Activated CD4-positive, alpha-beta memory T cell treated with anti-CD3 and anti-CD28 coated beads, Interleukin-2, amount 10 ng/mL, durations not matched to agents 7 days and 5 days (primary cell): ENCODE results near the gene WDR7. TPM values are rescaled to one million over a fixed set of nuclear protein-coding genes. Genes with fewer than 3 reads are reported as not detected.

Source experiments
- CTCF ChIA-PET: fragments of 350-600 bp; sonication (Branson Sonifier 250); formaldehyde crosslinking; loops from one replicate; lab custom pipeline; 2021; ENCODE audit warnings: antibody characterized with exemption, inconsistent platforms; lab: Charles Lee
- POLR2A ChIA-PET: fragments of 350-600 bp; sonication (Branson Sonifier 250); formaldehyde crosslinking; loops from one replicate; lab custom pipeline; 2021; ENCODE audit warnings: antibody characterized with exemption; lab: Charles Lee
- DNase-seq: peaks from one replicate; pipeline ENCODE4 v3.0.0-alpha.2; 2020
- H3K27ac Mint-ChIP-seq: one replicate; pipeline ENCODE4 v1.8.0; 2021; ENCODE audit warnings: mild to moderate bottlenecking, mixed read lengths
- H3K27me3 Mint-ChIP-seq: one replicate; pipeline ENCODE4 v1.8.0; 2021; ENCODE audit warnings: mixed read lengths
- H3K36me3 Mint-ChIP-seq: one replicate; pipeline ENCODE4 v1.8.0; 2021; ENCODE audit warnings: low read depth, mixed read lengths
- H3K4me1 Mint-ChIP-seq: one replicate; pipeline ENCODE4 v1.8.0; 2021; ENCODE audit warnings: mixed read lengths
- H3K4me3 Mint-ChIP-seq: one replicate; pipeline ENCODE4 v1.8.0; 2021; ENCODE audit warnings: mild to moderate bottlenecking, mixed read lengths
- H3K9me3 Mint-ChIP-seq: one replicate; pipeline ENCODE4 v1.8.0; 2021; ENCODE audit warnings: mixed read lengths
- total RNA-seq, 2 experiments: library from RNA; stranded (reverse); gene quantifications; one replicate each; pipeline ENCODE4 v1.2.3, GENCODE V29; 2021

Gene WDR7
- total RNA-seq, 2 experiments from 2014 or later, result 29.1 to 33.0 TPM

DNA sequence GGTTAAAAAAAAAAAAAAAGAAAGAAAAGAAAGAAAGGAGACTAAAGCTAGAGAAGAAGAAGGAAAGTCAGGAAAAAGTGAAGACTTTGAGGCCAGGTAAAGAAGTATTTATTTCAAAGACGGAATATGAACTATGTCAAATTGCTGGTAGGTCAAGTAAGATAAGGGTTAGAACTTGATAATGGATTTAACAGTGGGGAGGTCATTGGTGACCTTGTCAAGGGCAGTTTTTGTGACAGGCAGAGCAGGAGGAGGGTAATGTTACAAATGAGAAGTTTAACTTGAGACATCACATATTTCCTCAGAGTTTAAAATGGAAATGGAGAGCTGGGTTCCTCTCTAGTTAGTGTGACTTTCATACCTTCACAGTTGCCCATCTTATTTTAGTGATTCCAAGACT lies 9.5 kb downstream of the WDR7 start:
- Mint-ChIP-seq H3K4me1 (peaks cover 7% of the 10 kb centered on the region), H3K36me3 (peaks cover 11% of the 10 kb centered on the region), H3K4me3 (no peak overlapping the region), H3K27me3 (no peaks in the 10 kb centered on the region), H3K9me3 (no peaks in the 10 kb centered on the region), H3K27ac (no peak overlapping the region)
- ChIA-PET CTCF (no interaction called here), POLR2A (no interaction called here)
- DNase-seq, result no peak

DNA sequence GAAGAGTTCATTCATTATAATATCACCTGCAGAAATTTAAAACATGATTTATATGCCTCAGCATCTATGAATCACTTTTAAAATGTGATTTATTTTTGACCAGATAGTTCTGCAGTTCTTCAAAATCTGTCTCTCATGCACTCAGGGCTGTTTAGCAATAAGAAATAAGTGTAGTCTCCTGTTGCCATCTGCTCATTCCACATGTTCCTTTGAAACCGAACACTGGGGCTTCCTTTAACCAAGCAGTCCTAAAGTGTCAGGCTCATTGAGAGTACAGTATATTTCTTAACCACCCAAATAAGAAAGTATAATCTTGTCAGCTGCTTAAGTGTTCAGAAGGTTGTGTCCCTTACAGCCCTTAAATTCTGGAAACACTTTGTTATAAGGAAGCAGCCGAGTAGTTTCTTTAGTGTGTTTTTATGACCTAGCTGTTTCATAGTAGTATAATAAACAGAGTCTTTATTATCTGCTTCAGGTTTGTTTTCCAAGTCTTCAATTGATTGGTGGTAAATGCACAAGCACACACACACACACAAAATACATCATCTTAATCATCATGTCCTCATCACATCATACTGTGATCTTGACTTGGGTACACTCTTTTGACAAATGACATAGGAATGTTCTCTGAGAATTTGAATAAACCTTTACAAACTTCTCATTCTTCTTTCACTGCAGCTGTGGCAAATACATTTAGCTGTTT lies 10.4 kb downstream of the WDR7 start:
- DNase-seq, result no peak
- Mint-ChIP-seq H3K27me3 (no peaks in the 10 kb centered on the region), H3K27ac (no peak overlapping the region), H3K4me3 (no peak overlapping the region), H3K4me1 (peaks cover 5% of the 10 kb centered on the region), H3K9me3 (no peaks in the 10 kb centered on the region), H3K36me3 (peaks cover 11% of the 10 kb centered on the region)
- ChIA-PET POLR2A (no interaction called here), CTCF (no interaction called here)

GRCh38 chr18:56662063-56662408 lies 10.9 kb downstream of the WDR7 start:
- Mint-ChIP-seq H3K27ac (no peak overlapping the region), H3K27me3 (no peaks in the 10 kb centered on the region), H3K36me3 (peaks cover 11% of the 10 kb centered on the region), H3K9me3 (no peaks in the 10 kb centered on the region), H3K4me1 (peaks cover 6% of the 10 kb centered on the region), H3K4me3 (no peak overlapping the region)
- ChIA-PET POLR2A (no interaction called here), CTCF (no interaction called here)
- DNase-seq, result no peak

- no peak overlapping the region for H3K27ac Mint-ChIP-seq
- DNase-seq, result no peak
- no peaks in the 10 kb centered on the region for H3K27me3 Mint-ChIP-seq
- ChIA-PET CTCF (no interaction called here), POLR2A (no interaction called here)
- peaks cover 7% of the 10 kb centered on the region for H3K4me1 Mint-ChIP-seq
- no peaks in the 10 kb centered on the region for H3K9me3 Mint-ChIP-seq
- peaks cover 11% of the 10 kb centered on the region for H3K36me3 Mint-ChIP-seq
- no peak overlapping the region for H3K4me3 Mint-ChIP-seq
These were observed 11.3 kb downstream of the WDR7 start for GRCh38 chr18:56662502-56662901.

- H3K27me3 Mint-ChIP-seq, result no peaks in the 10 kb centered on the region
- POLR2A ChIA-PET, result no interaction called here
- no peak overlapping the region for H3K4me3 Mint-ChIP-seq
- no peak overlapping the region for H3K27ac Mint-ChIP-seq
- CTCF ChIA-PET, result no interaction called here
- no peak for DNase-seq
- H3K36me3 Mint-ChIP-seq, result peaks cover 11% of the 10 kb centered on the region
- H3K9me3 Mint-ChIP-seq, result no peaks in the 10 kb centered on the region
- H3K4me1 Mint-ChIP-seq, result peaks cover 7% of the 10 kb centered on the region
These were observed 11.7 kb downstream of the WDR7 start for GRCh38 chr18:56662902-56663301.

DNA sequence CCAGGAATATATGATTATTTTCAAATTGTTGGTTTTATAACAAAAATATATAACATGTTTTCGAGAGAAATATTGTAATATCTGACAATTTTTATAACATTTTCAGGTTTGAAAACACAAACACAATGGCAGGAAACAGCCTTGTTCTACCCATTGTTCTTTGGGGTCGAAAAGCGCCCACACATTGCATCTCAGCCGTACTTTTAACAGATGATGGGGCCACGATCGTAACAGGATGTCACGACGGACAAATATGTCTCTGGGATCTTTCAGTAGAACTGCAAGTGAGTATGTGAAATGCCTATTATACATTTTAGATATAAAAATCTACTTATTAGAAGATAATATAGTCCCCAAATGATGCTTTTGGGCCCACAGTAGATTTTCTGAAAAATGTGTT lies 21.2 kb downstream of the WDR7 start:
- peaks cover 20% of the 10 kb centered on the region for H3K36me3 Mint-ChIP-seq
- no peak overlapping the region for H3K4me3 Mint-ChIP-seq
- no peaks in the 10 kb centered on the region for H3K27me3 Mint-ChIP-seq
- ChIA-PET POLR2A (no interaction called here), CTCF (no interaction called here)
- DNase-seq, result no peak
- peaks cover 10% of the 10 kb centered on the region for H3K4me1 Mint-ChIP-seq
- H3K9me3 Mint-ChIP-seq, result no peaks in the 10 kb centered on the region
- H3K27ac Mint-ChIP-seq, result no peak overlapping the region

GRCh38 chr18:56672981-56673380 lies 21.8 kb downstream of the WDR7 start:
- POLR2A ChIA-PET, result no interaction called here
- H3K4me1 Mint-ChIP-seq, result peaks cover 10% of the 10 kb centered on the region

DNA sequence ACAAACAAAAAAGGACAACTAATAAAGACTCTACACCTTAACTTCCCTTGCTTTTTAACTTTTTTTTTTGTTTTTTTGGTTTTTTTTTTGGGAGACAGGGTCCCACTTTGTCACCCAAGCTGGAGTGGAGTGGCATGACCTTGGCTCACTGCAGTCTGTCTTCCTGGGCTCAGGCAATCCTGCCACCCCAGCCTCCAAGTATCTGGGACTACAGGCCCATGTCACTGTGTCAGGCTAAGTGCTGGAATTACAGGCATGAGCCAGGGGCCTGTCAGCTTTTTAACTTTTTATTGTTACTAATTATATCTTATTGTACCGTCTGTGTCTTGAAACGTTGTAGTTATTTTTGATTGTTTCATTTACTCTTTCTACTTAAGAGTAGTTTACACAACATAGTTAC lies 25.5 kb downstream of the WDR7 start:
- no peaks in the 10 kb centered on the region for H3K27me3 Mint-ChIP-seq
- ChIA-PET CTCF (no interaction called here), POLR2A (no interaction called here)
- no peaks in the 10 kb centered on the region for H3K9me3 Mint-ChIP-seq
- H3K4me3 Mint-ChIP-seq, result no peak overlapping the region
- peaks cover 27% of the 10 kb centered on the region for H3K36me3 Mint-ChIP-seq
- H3K27ac Mint-ChIP-seq, result no peak overlapping the region
- peaks cover under 1% of the 10 kb centered on the region for H3K4me1 Mint-ChIP-seq
- DNase-seq, result no peak

More at GRCh38 chr18:56672981-56673380, 21.8 kb downstream of the WDR7 start:
- Mint-ChIP-seq H3K27me3 (no peaks in the 10 kb centered on the region), H3K4me3 (no peak overlapping the region), H3K36me3 (peaks cover 24% of the 10 kb centered on the region), H3K9me3 (no peaks in the 10 kb centered on the region), H3K27ac (no peak overlapping the region)
- CTCF ChIA-PET, result interaction anchor here (0.7 kb wide), 1 partner anchor 17 kb away, joined by 3 read pairs; no protein-coding TSS in a partner anchor
- DNase-seq, result no peak

- CTCF ChIA-PET, result no interaction called here
These were observed 27.8 kb downstream of the WDR7 start for GRCh38 chr18:56678836-56679565.

DNA sequence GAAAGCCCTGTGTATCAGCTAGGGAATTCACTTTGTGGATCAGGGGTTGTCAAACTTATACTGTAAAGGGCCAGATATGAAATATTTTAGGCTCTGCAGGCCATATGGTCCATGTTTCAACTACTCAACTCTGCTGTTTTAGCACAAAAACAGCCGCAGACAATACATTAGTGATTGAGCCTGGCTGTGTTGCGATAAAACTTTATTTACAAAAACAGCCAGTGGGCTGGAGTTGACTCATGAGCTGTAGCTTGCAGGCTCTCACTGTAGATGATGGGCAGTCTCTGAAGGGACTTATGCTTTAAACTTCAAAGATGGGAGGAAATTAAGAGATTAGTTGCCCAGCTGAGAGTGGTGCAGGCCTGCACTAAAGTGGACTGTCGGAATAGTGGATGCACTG lies 33.1 kb downstream of the WDR7 start:
- Mint-ChIP-seq H3K36me3 (peaks cover 9% of the 10 kb centered on the region), H3K27ac (no peak overlapping the region), H3K27me3 (no peaks in the 10 kb centered on the region), H3K4me3 (no peak overlapping the region), H3K4me1 (no peaks in the 10 kb centered on the region), H3K9me3 (no peaks in the 10 kb centered on the region)
- POLR2A ChIA-PET, result no interaction called here
- DNase-seq, result no peak
- CTCF ChIA-PET, result no interaction called here

More at GRCh38 chr18:56678836-56679565, 27.8 kb downstream of the WDR7 start:
- H3K27me3 Mint-ChIP-seq, result no peaks in the 10 kb centered on the region
- POLR2A ChIA-PET, result no interaction called here
- no peak overlapping the region for H3K4me3 Mint-ChIP-seq
- H3K27ac Mint-ChIP-seq, result no peak overlapping the region
- DNase-seq, result no peak
- no peaks in the 10 kb centered on the region for H3K4me1 Mint-ChIP-seq
- H3K9me3 Mint-ChIP-seq, result no peaks in the 10 kb centered on the region
- peaks cover 23% of the 10 kb centered on the region for H3K36me3 Mint-ChIP-seq

- H3K9me3 Mint-ChIP-seq, result no peaks in the 10 kb centered on the region
- no peak overlapping the region for H3K4me3 Mint-ChIP-seq
- no peak overlapping the region for H3K27ac Mint-ChIP-seq
- DNase-seq, result no peak
- no peaks in the 10 kb centered on the region for H3K27me3 Mint-ChIP-seq
- no peaks in the 10 kb centered on the region for H3K4me1 Mint-ChIP-seq
- POLR2A ChIA-PET, result no interaction called here
- CTCF ChIA-PET, result no interaction called here
- H3K36me3 Mint-ChIP-seq, result peaks cover 7% of the 10 kb centered on the region
These were observed 40.4 kb downstream of the WDR7 start for GRCh38 chr18:56691530-56691929.

DNA sequence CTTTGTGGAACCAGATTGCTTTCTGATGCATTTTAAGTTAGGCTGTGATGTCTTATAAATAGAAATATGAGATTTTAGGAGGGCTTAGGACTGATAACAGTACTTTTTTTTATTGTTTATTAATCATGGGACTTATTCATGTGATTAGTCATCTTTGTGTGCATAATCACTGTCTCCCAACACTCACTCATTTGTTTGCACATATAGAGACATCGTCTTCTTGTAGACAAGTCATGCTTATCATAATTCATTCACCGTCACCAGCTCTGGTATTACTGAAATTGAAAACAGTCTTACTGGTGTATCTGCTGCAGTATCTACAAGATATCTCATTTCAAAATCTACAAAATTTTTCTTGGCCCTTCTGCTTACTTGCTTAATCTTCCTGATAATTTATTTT lies 45.8 kb downstream of the WDR7 start:
- CTCF ChIA-PET, result interaction anchor here (1.5 kb wide), 1 partner anchor 76 kb away, joined by 3 read pairs; no protein-coding TSS in a partner anchor
- no peak overlapping the region for H3K27ac Mint-ChIP-seq

GRCh38 chr18:56702946-56703345 lies 51.8 kb downstream of the WDR7 start:
- ChIA-PET POLR2A (no interaction called here), CTCF (interaction anchor here (0.7 to 3.2 kb wide), 6 partner anchors 8 to 859 kb away, joined by 3 to 16 read pairs (median 5); partner anchors contain the start of gene WDR7)
- H3K9me3 Mint-ChIP-seq, result no peaks in the 10 kb centered on the region
- H3K27ac Mint-ChIP-seq, result no peak overlapping the region
- no peak for DNase-seq
- H3K4me1 Mint-ChIP-seq, result peaks cover 2% of the 10 kb centered on the region
- H3K27me3 Mint-ChIP-seq, result no peaks in the 10 kb centered on the region
- peaks cover 9% of the 10 kb centered on the region for H3K36me3 Mint-ChIP-seq
- no peak overlapping the region for H3K4me3 Mint-ChIP-seq

More for the DNA sequence above, 45.8 kb downstream of the WDR7 start:
- Mint-ChIP-seq H3K4me3 (no peak overlapping the region), H3K4me1 (no peaks in the 10 kb centered on the region), H3K9me3 (no peaks in the 10 kb centered on the region), H3K36me3 (peaks cover 10% of the 10 kb centered on the region), H3K27me3 (no peaks in the 10 kb centered on the region)
- DNase-seq, result no peak
- POLR2A ChIA-PET, result no interaction called here
